HL-60 (cell line): Measurements from ENCODE around the gene SIPA1L3.

Experiments used
- GABPA ChIP-seq: IDR thresholded peaks from 2 replicates; pipeline ENCODE4 v1.6.1; 2012; ENCODE audit warnings: low read depth
- POLR2AphosphoS5 ChIP-seq: IDR thresholded peaks from 2 replicates; pipeline ENCODE4 v1.6.1; 2012; ENCODE audit warnings: low read depth
- REST ChIP-seq: IDR thresholded peaks from 2 replicates; pipeline ENCODE4 v1.6.1; 2012; ENCODE audit warnings: low read depth; ENCODE audit not compliant: insufficient replicate concordance

- no peak for TF ChIP-seq REST
- TF ChIP-seq POLR2AphosphoS5: no peak
- no peak for TF ChIP-seq GABPA
These were observed 248.4 kb downstream of the SIPA1L3 start for GRCh38 chr19:38155453-38155852.
